IMR-90 (cell line): ENCODE results near the gene SLC13A1. TPM values are rescaled to one million over a fixed set of nuclear protein-coding genes. Genes with fewer than 3 reads are reported as not detected.

Experiments
- ATAC-seq: fragments of 200-7000 bp; cut with Tn5 transposase; 2 replicates; pipeline ENCODE4 v1.9.1; 2020; ENCODE audit warnings: low read depth, mild to moderate bottlenecking, moderate library complexity
- BruUV-seq: library from RNA; stranded (reverse); fragments of 400-500 nt; replicated peaks from 2 replicates; lab custom pipeline; 2021; lab: Mats Ljungman, UMichigan
- CTCF ChIA-PET: fragments of 300-600 bp; formaldehyde crosslinking; extraction: SDS; loops from one replicate; lab custom pipeline; 2021; ENCODE audit warnings: antibody characterized with exemption; lab: Yijun Ruan, JAX
- POLR2A ChIA-PET: fragments of 300-600 bp; sonication (Branson Sonifier 250); formaldehyde crosslinking; loops from one replicate; lab custom pipeline; 2022; ENCODE audit warnings: antibody characterized with exemption; ENCODE audit not compliant: unreplicated experiment; lab: Charles Lee
- DNase-seq: peaks from one replicate; pipeline ENCODE4 v3.0.0; 2013
- H2AFZ ChIP-seq: replicated peaks from 2 replicates; pipeline ENCODE3; 2013; ENCODE audit warnings: low read length, mild to moderate bottlenecking; ENCODE audit not compliant: poor library complexity
- H2AK5ac ChIP-seq: 2 replicates; pipeline ENCODE4 v1.6.1; 2013; ENCODE audit warnings: low read depth, low read length, inconsistent platforms
- H2AK9ac ChIP-seq: replicated peaks from 2 replicates; pipeline ENCODE3; 2013; ENCODE audit warnings: mild to moderate bottlenecking, low read depth, low read length, moderate library complexity; ENCODE audit not compliant: poor library complexity
- H2BK120ac ChIP-seq: 2 replicates; pipeline ENCODE4 v1.6.1; 2013; ENCODE audit warnings: low read depth, low read length, inconsistent platforms
- H2BK15ac ChIP-seq: 3 replicates; pipeline ENCODE4 v1.6.1; 2013; ENCODE audit warnings: low read depth, low read length, inconsistent platforms
- H2BK20ac ChIP-seq: 2 replicates; pipeline ENCODE4 v1.6.1; 2013; ENCODE audit warnings: low read depth, mild to moderate bottlenecking, inconsistent platforms, low read length, moderate library complexity
- H2BK5ac ChIP-seq: 2 replicates; pipeline ENCODE4 v1.6.1; 2013; ENCODE audit warnings: mild to moderate bottlenecking, low read depth, low read length, inconsistent platforms; ENCODE audit not compliant: poor library complexity, severe bottlenecking
- H3K14ac ChIP-seq: replicated peaks from 2 replicates; pipeline ENCODE4 v1.6.1; 2013; ENCODE audit warnings: low read depth, low read length, inconsistent platforms
- H3K18ac ChIP-seq: 2 replicates; pipeline ENCODE4 v1.6.1; 2013; ENCODE audit warnings: low read depth, low read length, control low read depth
- H3K23ac ChIP-seq: 2 replicates; pipeline ENCODE4 v1.6.1; 2013; ENCODE audit warnings: low read depth, low read length, inconsistent platforms
- H3K27ac ChIP-seq: 2 replicates; pipeline ENCODE4 v1.5.1; 2013; ENCODE audit warnings: mild to moderate bottlenecking, control low read depth, low read length; ENCODE audit not compliant: insufficient read depth
- H3K27me3 ChIP-seq: 2 replicates; pipeline ENCODE4 v1.6.1; 2013; ENCODE audit warnings: low read length; ENCODE audit not compliant: control insufficient read depth, insufficient read depth
- H3K36me3 ChIP-seq: 2 replicates; pipeline ENCODE4 v1.6.1; 2013; ENCODE audit warnings: low read length, mixed read lengths; ENCODE audit not compliant: control insufficient read depth, insufficient read depth
- H3K4ac ChIP-seq: 2 replicates; pipeline ENCODE4 v1.6.1; 2013; ENCODE audit warnings: low read depth, low read length, inconsistent platforms
- H3K4me1 ChIP-seq: 2 replicates; pipeline ENCODE4 v1.6.1; 2013; ENCODE audit warnings: low read length, mixed read lengths; ENCODE audit not compliant: control insufficient read depth, insufficient read depth
- H3K4me2 ChIP-seq: 2 replicates; pipeline ENCODE4 v1.6.1; 2013; ENCODE audit warnings: low read depth, mild to moderate bottlenecking, control low read depth, low read length, moderate library complexity
- H3K4me3 ChIP-seq: 2 replicates; pipeline ENCODE4 v1.5.1; 2013; ENCODE audit warnings: low read depth, mild to moderate bottlenecking, control low read depth, low read length, moderate library complexity; ENCODE audit not compliant: insufficient read depth
- H3K56ac ChIP-seq: 2 replicates; pipeline ENCODE4 v1.6.1; 2013; ENCODE audit warnings: low read length, inconsistent platforms; ENCODE audit not compliant: insufficient read depth; ENCODE audit errors: extremely low read depth
- H3K79me1 ChIP-seq, 2 experiments: 2 replicates each; pipeline ENCODE4 v1.6.1; 2013; ENCODE audit warnings: low read length in 2 of 2, inconsistent platforms in 1 of 2, low read depth in 1 of 2
- H3K9ac ChIP-seq: 2 replicates; pipeline ENCODE4 v1.6.1; 2013; ENCODE audit warnings: low read depth, low read length, control low read depth
- H3K9me1 ChIP-seq: 2 replicates; pipeline ENCODE4 v1.6.1; 2013; ENCODE audit warnings: low read length, inconsistent platforms; ENCODE audit not compliant: insufficient read depth
- H3K9me3 ChIP-seq: 2 replicates; pipeline ENCODE4 v1.6.1; 2013; ENCODE audit warnings: low read length; ENCODE audit not compliant: control insufficient read depth, insufficient read depth
- H4K20me1 ChIP-seq: 2 replicates; pipeline ENCODE4 v1.6.1; 2013; ENCODE audit warnings: low read length, inconsistent platforms; ENCODE audit not compliant: insufficient read depth
- H4K5ac ChIP-seq: 2 replicates; pipeline ENCODE4 v1.6.1; 2013; ENCODE audit warnings: mild to moderate bottlenecking, low read depth, low read length, control low read depth
- H4K8ac ChIP-seq, 2 experiments: 2 replicates each; pipeline ENCODE4 v1.6.1; 2013; ENCODE audit warnings: low read depth in 2 of 2, low read length in 2 of 2, control low read depth in 1 of 2, inconsistent platforms in 1 of 2
- H4K91ac ChIP-seq: 2 replicates; pipeline ENCODE4 v1.6.1; 2013; ENCODE audit warnings: low read depth, low read length, inconsistent platforms; ENCODE audit not compliant: insufficient read depth
- BHLHE40 ChIP-seq: fragments of 150-350 bp; IDR thresholded peaks from 2 replicates; pipeline ENCODE4 v1.6.1; 2016; ENCODE audit warnings: mild to moderate bottlenecking, low read depth, low read length
- CEBPB ChIP-seq: IDR thresholded peaks from 2 replicates; pipeline ENCODE4 v1.6.1; 2012; ENCODE audit warnings: low read depth, low read length, improper control_type of control experiment
- CHD1 ChIP-seq: IDR thresholded peaks from 2 replicates; pipeline ENCODE4 v1.6.1; 2012; ENCODE audit warnings: low read depth, low read length, improper control_type of control experiment
- CTCF ChIP-seq: conservative IDR thresholded peaks from 2 replicates; pipeline ENCODE4 v1.5.1; 2012; ENCODE audit warnings: mild to moderate bottlenecking, low read depth, low read length, improper control_type of control experiment
- ELK1 ChIP-seq: fragments of 150-350 bp; IDR thresholded peaks from 2 replicates; pipeline ENCODE4 v1.6.1; 2016; ENCODE audit warnings: low read depth, mild to moderate bottlenecking, low read length, moderate library complexity, borderline replicate concordance
- FOS ChIP-seq: fragments of 150-350 bp; IDR thresholded peaks from 2 replicates; pipeline ENCODE4 v1.6.1; 2016; ENCODE audit warnings: low read depth, low read length
- MAFK ChIP-seq: IDR thresholded peaks from 2 replicates; pipeline ENCODE4 v1.6.1; 2012; ENCODE audit warnings: low read depth, low read length, improper control_type of control experiment
- MAZ ChIP-seq: IDR thresholded peaks from 2 replicates; pipeline ENCODE4 v1.6.1; 2012; ENCODE audit warnings: low read depth, mild to moderate bottlenecking, low read length, improper control_type of control experiment, moderate library complexity, borderline replicate concordance
- MXI1 ChIP-seq: IDR thresholded peaks from 2 replicates; pipeline ENCODE4 v1.6.1; 2012; ENCODE audit warnings: low read depth, mild to moderate bottlenecking, low read length, moderate library complexity, borderline replicate concordance
- NFE2L2 ChIP-seq: fragments of 150-350 bp; IDR thresholded peaks from 2 replicates; pipeline ENCODE4 v1.6.1; 2016; ENCODE audit warnings: low read depth, mild to moderate bottlenecking, low read length
- POLR2A ChIP-seq: IDR thresholded peaks from 2 replicates; pipeline ENCODE4 v1.6.1; 2012; ENCODE audit warnings: mild to moderate bottlenecking, low read depth, low read length
- RAD21 ChIP-seq: IDR thresholded peaks from 2 replicates; pipeline ENCODE4 v1.6.1; 2012; ENCODE audit warnings: low read length, improper control_type of control experiment
- RCOR1 ChIP-seq: IDR thresholded peaks from 2 replicates; pipeline ENCODE4 v1.6.1; 2012; ENCODE audit warnings: mild to moderate bottlenecking, low read length, improper control_type of control experiment; ENCODE audit not compliant: insufficient replicate concordance
- RFX5 ChIP-seq: IDR thresholded peaks from 2 replicates; pipeline ENCODE4 v1.8.0; 2012; ENCODE audit warnings: low read depth, mild to moderate bottlenecking, low read length, moderate library complexity
- SMC3 ChIP-seq: fragments of 150-350 bp; IDR thresholded peaks from 2 replicates; pipeline ENCODE4 v1.6.1; 2016; ENCODE audit warnings: low read depth, mild to moderate bottlenecking, antibody characterized with exemption, low read length, moderate library complexity
- USF2 ChIP-seq: fragments of 150-350 bp; IDR thresholded peaks from 2 replicates; pipeline ENCODE4 v1.6.1; 2017; ENCODE audit warnings: mild to moderate bottlenecking, antibody characterized with exemption, low read length, low read depth
- WGBS, 2 experiments: methylation state at CpG; one replicate each; pipeline versions ENCODE4 v1.1.5 to v1.1.7; 2013; ENCODE audit warnings: missing lambda C conversion rate in 2 of 2; ENCODE audit not compliant: insufficient read length in 1 of 2; ENCODE audit errors: extremely low coverage in 2 of 2; 5-methylcytosine and 5-hydroxymethylcytosine counted together
- dilution Hi-C: fragments of 300-500 bp; cut with HindIII; formaldehyde crosslinking; loops from one replicate; pipeline ENCODE4 v1.14.3; 2018; ENCODE audit warnings: low sequenced_read_pairs; ENCODE audit not compliant: unreplicated experiment
- in situ Hi-C: fragments of 300-500 bp; cut with MboI; formaldehyde crosslinking; loops from 3 replicates; pipeline ENCODE4 v1.14.3; 2019; ENCODE audit warnings: low sequenced_read_pairs, inconsistent platforms, mixed read lengths
- intact Hi-C: fragments of 100-400 bp; cut with micrococcal nuclease; formaldehyde crosslinking; loops from 2 replicates; pipeline ENCODE4 v1.10.0; 2022
- polyA plus RNA-seq, 3 experiments: library from polyadenylated mRNA; depleted of rRNA; stranded (reverse); fragments of >200 nt; gene quantifications; 2 replicates each; pipeline ENCODE4 v1.2.3, GENCODE V29; 2012; ENCODE audit warnings: low replicate concordance in 1 of 3
- total RNA-seq: library from RNA; depleted of rRNA; stranded (reverse); fragments of >200 nt; gene quantifications from 2 replicates; pipeline ENCODE4 v1.2.3, GENCODE V29; 2012

The SLC13A1 gene
- total and polyA plus RNA-seq, 2 of the 4 experiments (the other 2 are of a cell fraction) = not detected

- no TSS peak for BruUV-seq
- Histone ChIP-seq H3K18ac (no peak overlapping the region), H2AK9ac (no peak overlapping the region), H2AK5ac (no peak overlapping the region), H2BK20ac (no peak overlapping the region), H4K5ac (no peak overlapping the region), H3K23ac (no peak overlapping the region), H3K14ac (no peak overlapping the region), H3K4me3 (no peak overlapping the region), H3K27ac (no peak overlapping the region), H3K27me3 (no peaks in the 10 kb centered on the region), H3K56ac (no peak overlapping the region), H3K9me3 (0 out of 2 replicates have a peak, but pooled peaks cover 2% of the 10 kb centered on the region), H2BK5ac (no peak overlapping the region), H3K36me3 (no peaks in the 10 kb centered on the region), H4K91ac (no peak overlapping the region), H2AFZ (no peak overlapping the region), H3K4me2 (no peak overlapping the region), H3K9me1 (no peaks in the 10 kb centered on the region), H2BK15ac (no peak overlapping the region), H4K8ac (no peak overlapping the region), H3K4ac (no peak overlapping the region), H3K9ac (no peak overlapping the region), H3K79me1 (no peaks in the 10 kb centered on the region), H3K4me1 (no peaks in the 10 kb centered on the region), H4K20me1 (no peaks in the 10 kb centered on the region), H2BK120ac (no peak overlapping the region)
- DNase-seq (no peak), ATAC-seq (no peak)
- ChIA-PET POLR2A (no interaction called here), CTCF (no interaction called here)
- dilution Hi-C loops (no loop called here), in situ Hi-C loops (no loop called here), intact Hi-C loops (no loop called here)
- TF ChIP-seq CEBPB (no peak), POLR2A (no peak), RAD21 (no peak), SMC3 (no peak), MAZ (no peak), MXI1 (no peak), NFE2L2 (no peak), USF2 (no peak), RFX5 (no peak), CHD1 (no peak), ELK1 (no peak), CTCF (no peak), FOS (no peak), BHLHE40 (no peak), RCOR1 (no peak), MAFK (no peak)
- no CpG with 5 or more reads among the region's 1 CpG for WGBS, 2 experiments
These were observed 68.6 kb downstream of the SLC13A1 start for GRCh38 chr7:123131140-123131539.
